DOHH2 (cell line): ENCODE results near the gene RFTN2.
"Not testable (repeated sequence)": the region's sequence is repeated elsewhere in the genome, so short reads cannot be mapped to it uniquely, and the experiment has no call there.

Source experiments
- H3F3A ChIP-seq: fragments of 200-600 bp; sonication (generic), shearing (Covaris generic); 2 replicates; pipeline ENCODE4 v1.6.0; 2016; ENCODE audit warnings: antibody characterized with exemption, mild to moderate bottlenecking; ENCODE audit not compliant: control insufficient read depth, insufficient read depth
- H3K27ac ChIP-seq: fragments of 200-600 bp; sonication (generic); 2 replicates; pipeline ENCODE4 v1.5.1; 2014; ENCODE audit warnings: low read depth, mild to moderate bottlenecking, low read length, moderate library complexity
- H3K27me3 ChIP-seq: fragments of 200-600 bp; sonication (generic); 2 replicates; pipeline ENCODE4 v1.6.1; 2014; ENCODE audit warnings: mild to moderate bottlenecking, low read length, mixed read lengths; ENCODE audit not compliant: control insufficient read depth
- H3K36me3 ChIP-seq: fragments of 200-600 bp; sonication (generic); 2 replicates; pipeline ENCODE4 v1.6.1; 2014; ENCODE audit warnings: mild to moderate bottlenecking, low read length, moderate library complexity, mixed read lengths; ENCODE audit not compliant: control insufficient read depth
- H3K4me1 ChIP-seq: fragments of 200-600 bp; sonication (generic); 2 replicates; pipeline ENCODE4 v1.6.1; 2014; ENCODE audit warnings: mild to moderate bottlenecking, low read length, mixed read lengths; ENCODE audit not compliant: control insufficient read depth
- H3K4me2 ChIP-seq: fragments of 200-600 bp; sonication (generic); 2 replicates; pipeline ENCODE4 v1.6.0; 2014; ENCODE audit warnings: mild to moderate bottlenecking, low read length, moderate library complexity
- H3K4me3 ChIP-seq: fragments of 200-600 bp; sonication (generic); 2 replicates; pipeline ENCODE4 v1.5.1; 2014; ENCODE audit warnings: mild to moderate bottlenecking, low read length, mixed read lengths
- H3K79me2 ChIP-seq: fragments of 200-600 bp; sonication (generic); 2 replicates; pipeline ENCODE4 v1.6.1; 2014; ENCODE audit warnings: mild to moderate bottlenecking, low read length, mixed read lengths; ENCODE audit not compliant: control insufficient read depth
- H3K9me2 ChIP-seq: fragments of 200-600 bp; sonication (generic); replicated peaks from 2 replicates; pipeline ENCODE4 v1.6.1; 2014; ENCODE audit warnings: mild to moderate bottlenecking, low read length, mixed read lengths; ENCODE audit not compliant: control insufficient read depth
- H3K9me3 ChIP-seq: fragments of 200-600 bp; sonication (generic); 2 replicates; pipeline ENCODE4 v1.6.1; 2014; ENCODE audit warnings: antibody characterized with exemption, low read length, mixed read lengths; ENCODE audit not compliant: control insufficient read depth, insufficient read depth
- H4K20me1 ChIP-seq: fragments of 200-600 bp; sonication (generic); 2 replicates; pipeline ENCODE4 v1.6.0; 2014; ENCODE audit warnings: low read depth, mild to moderate bottlenecking, antibody characterized with exemption, low read length, moderate library complexity; ENCODE audit not compliant: control insufficient read depth, insufficient read depth
- CTCF ChIP-seq: fragments of 200-600 bp; sonication (generic); IDR thresholded peaks from one replicate; pipeline ENCODE4 v1.5.1; 2014; ENCODE audit warnings: antibody characterized with exemption, mild to moderate bottlenecking, low read depth, low read length; ENCODE audit not compliant: poor library complexity, severe bottlenecking
- EZH2phosphoT487 ChIP-seq: fragments of 200-600 bp; sonication (generic); IDR thresholded peaks from 2 replicates; pipeline ENCODE4 v1.6.1; 2017; ENCODE audit warnings: borderline replicate concordance, mild to moderate bottlenecking, antibody characterized with exemption, low read length, moderate library complexity, mixed read lengths

The RFTN2 gene

GRCh38 chr2:197695206-197695605 lies 19.8 kb upstream of the RFTN2 start:
- H3K4me2 ChIP-seq, H4K20me1 ChIP-seq, H3K79me2 ChIP-seq, H3K4me3 ChIP-seq, H3K9me2 ChIP-seq, H3K4me1 ChIP-seq, H3F3A ChIP-seq, H3K27ac ChIP-seq, H3K27me3 ChIP-seq, H3K36me3 ChIP-seq, H3K9me3 ChIP-seq: not testable (repeated sequence)

GRCh38 chr2:197677483-197677882 lies 2.1 kb upstream of the RFTN2 start:
- H4K20me1 ChIP-seq, result no peaks in the 10 kb centered on the region
- TF ChIP-seq EZH2phosphoT487 (no peak), CTCF (no peak)
- no peaks in the 10 kb centered on the region for H3F3A ChIP-seq
- H3K27me3 ChIP-seq, result peaks cover 9% of the 10 kb centered on the region
- H3K79me2 ChIP-seq, result no peaks in the 10 kb centered on the region
- no peak overlapping the region for H3K4me2 ChIP-seq
- no peaks in the 10 kb centered on the region for H3K9me3 ChIP-seq
- H3K4me1 ChIP-seq, result no peaks in the 10 kb centered on the region
- H3K9me2 ChIP-seq, result no peaks in the 10 kb centered on the region
- no peak overlapping the region for H3K4me3 ChIP-seq
- no peak overlapping the region for H3K27ac ChIP-seq
- no peaks in the 10 kb centered on the region for H3K36me3 ChIP-seq

- Histone ChIP-seq H4K20me1 (no peaks in the 10 kb centered on the region), H3K4me1 (no peaks in the 10 kb centered on the region), H3K27ac (no peak overlapping the region), H3K36me3 (no peaks in the 10 kb centered on the region), H3K79me2 (no peaks in the 10 kb centered on the region), H3K9me2 (no peaks in the 10 kb centered on the region), H3K4me2 (no peak overlapping the region), H3K27me3 (peaks cover 9% of the 10 kb centered on the region), H3K4me3 (no peak overlapping the region), H3K9me3 (no peaks in the 10 kb centered on the region), H3F3A (no peaks in the 10 kb centered on the region)
- TF ChIP-seq CTCF (no peak), EZH2phosphoT487 (no peak)
Measured at GRCh38 chr2:197677056-197677455, 1.7 kb upstream of the RFTN2 start.

DNA sequence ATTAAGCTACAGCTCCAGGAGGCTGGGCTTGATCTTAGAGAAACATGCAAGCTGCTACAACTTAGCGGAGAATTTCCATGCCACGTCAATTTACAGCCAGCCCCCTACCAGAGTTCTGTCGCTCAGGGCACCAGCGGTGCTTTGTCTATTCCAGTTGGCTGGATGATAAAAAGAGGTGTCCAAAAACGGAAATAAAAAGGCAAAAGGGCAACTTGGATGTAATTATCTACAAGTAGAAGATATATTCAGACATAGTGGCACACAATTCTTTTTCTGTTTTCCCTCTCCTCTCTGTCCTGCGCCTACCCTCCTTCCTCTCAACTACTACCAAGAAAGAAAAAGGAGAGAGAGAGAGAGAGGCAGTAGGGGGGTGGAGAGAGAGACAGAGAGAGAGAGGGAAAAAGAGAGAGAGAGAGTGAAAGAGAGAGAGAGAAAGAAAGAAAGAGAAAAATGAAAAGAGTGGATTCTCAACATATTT lies 363 bp upstream of the RFTN2 start:
- H3K9me3 ChIP-seq, result no peaks in the 10 kb centered on the region
- H3K4me2 ChIP-seq, result no peak overlapping the region
- peaks cover 15% of the 10 kb centered on the region for H3K27me3 ChIP-seq
- TF ChIP-seq CTCF (no peak), EZH2phosphoT487 (no peak)
- H3K79me2 ChIP-seq, result no peaks in the 10 kb centered on the region
- no peak overlapping the region for H3K4me3 ChIP-seq
- no peaks in the 10 kb centered on the region for H3F3A ChIP-seq
- H3K9me2 ChIP-seq, result no peaks in the 10 kb centered on the region
- no peaks in the 10 kb centered on the region for H4K20me1 ChIP-seq
- H3K4me1 ChIP-seq, result no peaks in the 10 kb centered on the region
- H3K27ac ChIP-seq, result no peak overlapping the region
- H3K36me3 ChIP-seq, result no peaks in the 10 kb centered on the region
